GM08714 (cell line): ENCODE measurements around the gene ATP5PO.
A peak's percentile ranks its signal among the peaks of the same experiment; 100 is the strongest.

ENCODE experiments used
- H3K4me3 ChIP-seq: fragments of 200-500 bp; sonication (Bioruptor generic); 2 replicates; pipeline ENCODE4 v1.5.1; 2014; ENCODE audit warnings: mild to moderate bottlenecking, low read length, inconsistent platforms
- ZNF274 ChIP-seq: IDR thresholded peaks from 2 replicates; pipeline ENCODE4 v1.6.1; 2012; ENCODE audit warnings: mild to moderate bottlenecking, low read depth, low read length

Gene ATP5PO, protein sequence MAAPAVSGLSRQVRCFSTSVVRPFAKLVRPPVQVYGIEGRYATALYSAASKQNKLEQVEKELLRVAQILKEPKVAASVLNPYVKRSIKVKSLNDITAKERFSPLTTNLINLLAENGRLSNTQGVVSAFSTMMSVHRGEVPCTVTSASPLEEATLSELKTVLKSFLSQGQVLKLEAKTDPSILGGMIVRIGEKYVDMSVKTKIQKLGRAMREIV

DNA sequence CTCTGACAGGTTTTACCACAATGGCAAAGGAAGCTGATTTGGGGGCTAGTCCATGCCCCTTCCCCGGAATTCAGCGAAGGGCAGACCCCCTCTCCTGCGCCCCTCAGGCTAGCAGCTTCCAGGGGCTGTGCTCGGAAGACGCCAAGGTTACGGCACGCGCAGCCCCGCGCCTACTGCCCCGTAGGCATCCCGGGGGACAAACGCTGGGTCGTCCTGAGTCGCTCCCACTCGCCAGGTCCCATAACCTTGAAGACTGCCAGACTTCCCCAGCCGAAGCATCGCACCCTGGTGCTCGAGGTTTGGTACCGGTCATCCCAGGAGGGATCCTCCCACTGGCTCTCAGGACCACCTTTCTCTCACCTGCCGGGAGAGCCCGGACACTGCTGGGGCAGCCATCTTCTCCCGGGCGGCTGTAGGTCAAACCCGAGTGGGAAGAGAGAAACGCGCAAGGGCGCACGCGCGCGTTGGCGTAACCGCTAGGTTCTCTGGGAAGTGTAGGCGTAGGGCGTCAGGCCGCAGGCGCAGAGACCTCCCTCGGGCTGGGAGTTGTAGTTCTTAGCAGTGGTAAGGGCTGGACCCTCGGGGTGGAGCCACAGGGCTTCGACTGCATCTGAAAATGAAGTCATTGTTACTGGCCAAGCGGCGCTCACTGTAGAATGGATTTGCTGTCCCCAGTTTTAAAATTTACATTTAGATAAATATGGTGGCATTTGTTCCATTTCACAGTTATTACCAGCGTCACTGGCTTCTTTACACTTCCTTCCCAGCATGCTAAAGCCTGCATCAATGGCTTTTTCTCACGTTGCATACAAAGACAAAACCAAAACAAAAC, at the start of gene ATP5PO:
Gene ATP5PO (minus strand): TSS at position 437 of the 832 bp plus-strand sequence. CDS start 41 bp downstream, at position 396.
- peak within 1 kb of the TSS; percentile 96 for H3K4me3 ChIP-seq
- TF ChIP-seq ZNF274 = no peak

DNA sequence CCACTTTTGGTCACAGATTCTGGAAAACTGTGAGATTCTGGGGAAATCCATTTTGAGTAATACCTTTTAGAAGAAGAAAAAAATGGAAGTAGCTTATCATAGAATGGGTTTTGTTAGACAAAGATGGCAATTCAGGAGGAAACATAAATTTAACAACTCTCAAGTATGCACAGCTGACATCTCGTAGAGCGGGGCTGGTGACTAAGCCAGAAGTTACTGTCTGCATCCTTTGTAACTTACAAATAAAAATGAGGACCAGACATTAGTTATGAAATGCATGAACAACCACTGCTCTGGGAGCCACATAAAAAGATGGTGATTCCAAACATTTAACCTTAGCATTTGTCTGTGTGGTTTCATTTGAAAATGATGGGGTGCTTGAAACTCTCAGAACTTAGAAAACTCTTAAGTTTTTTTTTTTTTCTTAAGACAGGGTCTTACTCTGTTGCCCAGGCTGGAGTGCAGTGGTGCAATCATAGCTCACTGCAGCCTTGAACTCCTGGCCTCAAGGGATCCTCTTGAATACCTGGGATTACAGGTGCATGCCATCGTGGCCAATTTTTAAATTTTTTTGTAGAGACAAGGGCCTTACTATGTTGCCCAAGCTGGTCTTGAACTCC, 49.2 kb upstream of the ATP5PO start:
- TF ChIP-seq ZNF274 = no peak

DNA sequence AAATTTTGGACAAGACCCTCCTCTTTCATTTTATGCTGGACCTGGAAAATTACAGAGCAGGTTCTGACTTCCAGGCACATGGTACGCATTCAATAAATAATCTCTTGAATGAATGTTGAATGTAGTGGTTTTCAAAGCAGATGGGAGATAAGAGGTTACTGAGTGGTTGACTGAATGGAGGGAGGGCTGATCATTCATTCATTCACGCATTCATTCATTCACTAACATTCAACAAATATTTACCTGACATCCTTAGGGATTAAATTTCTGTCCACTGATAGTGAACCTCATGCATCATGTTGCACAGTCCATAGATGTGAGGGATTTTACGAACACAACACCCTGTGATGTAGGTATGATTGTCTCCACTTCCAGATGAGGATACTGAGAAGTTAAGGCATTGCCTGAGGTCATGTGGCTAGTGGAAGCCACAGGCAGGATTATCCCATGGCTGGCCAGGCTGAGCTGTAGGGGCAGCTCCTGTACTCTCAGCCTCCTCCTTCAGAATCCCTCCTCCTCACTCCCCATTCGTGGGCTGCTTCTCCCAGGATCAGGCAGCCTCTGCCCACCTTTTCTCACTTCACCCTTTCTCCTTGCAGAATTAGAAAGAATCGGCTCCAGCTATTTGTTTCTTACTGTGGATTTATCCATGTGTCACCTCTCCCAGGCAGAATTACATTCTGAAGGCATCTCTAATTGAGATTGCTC, 48.4 kb upstream of the ATP5PO start:
- TF ChIP-seq ZNF274 = no peak
- H3K4me3 ChIP-seq = no peak overlapping the region

More for the DNA sequence above, 49.2 kb upstream of the ATP5PO start:
- no peak overlapping the region for H3K4me3 ChIP-seq

DNA sequence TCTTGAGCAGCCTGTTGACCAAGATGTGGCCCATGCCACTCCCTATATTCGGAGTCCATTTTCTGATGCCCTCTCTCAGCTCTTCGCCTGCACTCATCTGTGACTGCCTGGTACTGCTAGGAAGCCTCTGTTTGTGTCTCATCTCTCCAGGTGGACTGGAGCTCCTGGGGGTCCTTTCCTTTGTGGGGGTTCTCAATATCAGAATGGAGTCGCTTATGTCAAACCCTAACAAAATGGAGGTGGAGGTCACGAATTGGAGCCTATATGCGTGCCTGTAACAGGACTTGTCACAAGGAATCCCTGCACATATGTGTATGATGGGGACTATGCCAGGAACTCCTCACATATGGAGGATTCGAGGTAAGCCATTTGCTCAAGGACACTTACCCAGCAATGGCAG, 46.7 kb upstream of the ATP5PO start:
- no peak for TF ChIP-seq ZNF274
- H3K4me3 ChIP-seq = no peak overlapping the region

DNA sequence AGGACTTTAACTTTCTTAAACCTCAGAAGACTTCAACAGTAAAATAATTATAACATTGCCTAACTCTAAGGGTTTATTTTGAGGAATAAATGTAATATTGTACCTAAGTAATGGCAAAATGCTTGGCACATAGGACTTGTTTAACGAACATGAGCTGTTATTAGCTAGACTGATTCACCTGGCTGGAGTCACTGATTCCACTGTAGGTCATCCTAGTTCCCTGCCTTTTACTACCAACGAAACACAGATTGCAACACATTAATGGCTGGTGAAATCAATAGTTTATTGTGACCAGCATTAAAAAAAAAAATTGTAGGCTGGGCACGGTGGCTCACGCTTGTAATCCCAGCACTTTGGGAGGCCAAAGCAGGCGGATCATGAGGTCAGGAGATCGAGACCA, 45.5 kb upstream of the ATP5PO start:
- no peak for TF ChIP-seq ZNF274
- no peak overlapping the region for H3K4me3 ChIP-seq

DNA sequence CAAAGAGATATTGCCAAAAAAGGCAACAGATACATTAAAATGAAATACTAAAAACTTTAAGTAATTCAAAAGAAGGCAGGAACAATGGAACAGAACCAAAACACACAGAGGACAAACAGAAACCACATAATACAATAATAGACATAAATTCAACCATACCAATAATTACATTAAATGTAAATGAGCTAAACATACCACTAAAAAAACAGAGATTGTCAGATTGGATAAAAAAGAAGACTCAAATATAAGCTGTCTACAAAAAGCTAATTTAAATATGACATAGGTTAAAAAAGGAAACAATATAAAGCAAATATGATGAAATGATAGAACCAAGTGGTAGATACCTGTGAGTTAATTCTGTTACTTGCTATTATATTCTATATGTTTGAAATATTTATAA, 44.1 kb upstream of the ATP5PO start:
- TF ChIP-seq ZNF274 = no peak
- H3K4me3 ChIP-seq = no peak overlapping the region

DNA sequence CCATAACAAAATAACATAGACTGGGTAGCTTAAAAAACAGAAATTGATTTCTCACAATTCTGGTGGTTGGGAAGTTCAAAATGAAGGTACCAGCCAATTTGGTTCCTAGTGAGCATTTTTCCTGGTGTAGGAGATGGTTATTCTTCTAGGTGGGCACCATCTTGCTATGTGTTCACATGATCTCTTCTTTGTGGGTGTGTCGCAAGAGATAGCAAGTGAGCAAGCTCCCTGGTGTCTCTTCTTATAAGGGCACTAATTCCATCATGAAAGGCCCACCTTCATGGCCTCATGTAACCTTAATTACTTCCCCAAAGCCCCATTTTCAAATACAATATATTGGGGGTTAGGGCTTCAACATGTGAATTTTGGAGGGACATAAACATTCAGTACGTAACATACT, 38.8 kb upstream of the ATP5PO start:
- no peak overlapping the region for H3K4me3 ChIP-seq
- no peak for TF ChIP-seq ZNF274

DNA sequence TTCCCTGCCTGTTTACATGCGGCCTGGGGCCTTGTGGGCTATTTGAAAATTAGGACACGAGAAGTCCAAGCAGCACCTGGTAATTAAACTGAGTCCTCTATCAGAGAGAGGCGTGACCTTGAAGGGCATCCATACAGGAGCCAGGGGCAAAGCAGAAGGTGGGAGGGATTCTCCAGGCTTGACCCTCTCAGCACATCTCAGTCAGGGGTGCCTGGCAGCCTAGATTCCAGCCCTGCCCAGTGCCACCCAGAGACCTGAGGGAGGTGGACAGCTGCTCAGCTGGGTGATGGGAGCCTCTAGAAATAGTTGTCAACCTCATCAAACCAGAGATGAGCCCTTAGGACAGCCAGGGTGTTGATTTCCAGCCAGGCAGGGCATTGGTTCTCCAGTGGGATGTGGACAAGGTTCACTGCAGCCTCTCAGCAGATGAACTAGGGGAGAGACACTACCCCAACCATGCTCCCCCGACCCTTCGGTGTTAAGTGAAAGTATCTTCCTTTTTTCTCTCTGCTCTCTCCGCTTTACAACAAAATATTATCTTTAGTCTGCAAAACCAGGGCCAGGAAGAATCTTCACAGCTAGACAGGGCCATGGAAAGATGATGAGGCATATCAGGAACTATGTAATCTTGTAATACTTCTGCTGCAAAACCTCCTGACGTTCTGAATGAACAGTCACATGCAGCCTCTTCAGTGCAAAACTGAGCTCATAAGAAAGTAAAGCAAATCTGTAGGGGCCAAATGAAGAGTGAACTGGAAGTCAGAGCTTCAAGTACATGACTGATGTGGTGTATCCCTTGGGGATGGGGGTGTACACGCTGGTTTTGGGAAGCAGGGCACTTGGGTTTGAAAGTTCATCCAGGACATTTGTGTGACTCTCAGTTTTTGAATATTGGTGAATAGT, 35.9 kb upstream of the ATP5PO start:
- peak overlapping the region; percentile 9; the same call in 1 of the 2 replicates for H3K4me3 ChIP-seq
- TF ChIP-seq ZNF274 = no peak

DNA sequence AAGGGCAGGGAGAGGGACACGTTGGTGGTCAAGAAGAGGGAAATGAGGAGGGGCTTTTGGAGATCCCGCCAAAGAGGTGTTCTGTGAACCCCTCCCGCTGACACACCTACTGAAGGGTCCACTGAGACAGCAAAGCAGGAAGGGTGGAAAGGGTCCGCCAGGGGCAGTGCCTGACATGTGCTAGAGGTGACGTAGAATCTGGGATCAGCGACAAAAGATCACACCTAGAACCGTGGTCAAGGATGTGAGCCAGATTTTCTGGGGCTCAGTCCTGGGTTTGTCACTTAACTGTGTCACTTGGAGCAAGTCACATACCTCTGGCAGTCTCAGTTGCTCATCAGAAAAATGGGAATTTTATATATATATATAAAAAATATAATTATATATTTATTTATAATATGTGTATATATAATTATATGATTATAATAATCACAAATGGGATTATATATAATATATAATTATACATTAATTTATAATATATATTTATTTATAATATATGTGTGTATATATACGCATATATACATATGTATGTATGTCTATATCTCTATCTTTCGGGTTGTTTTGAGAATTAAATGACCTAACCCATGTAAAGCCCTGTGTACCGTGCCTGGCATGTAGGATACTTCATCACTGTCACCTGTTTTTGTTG, 35.0 kb upstream of the ATP5PO start:
- TF ChIP-seq ZNF274 = no peak
- H3K4me3 ChIP-seq = no peak overlapping the region

DNA sequence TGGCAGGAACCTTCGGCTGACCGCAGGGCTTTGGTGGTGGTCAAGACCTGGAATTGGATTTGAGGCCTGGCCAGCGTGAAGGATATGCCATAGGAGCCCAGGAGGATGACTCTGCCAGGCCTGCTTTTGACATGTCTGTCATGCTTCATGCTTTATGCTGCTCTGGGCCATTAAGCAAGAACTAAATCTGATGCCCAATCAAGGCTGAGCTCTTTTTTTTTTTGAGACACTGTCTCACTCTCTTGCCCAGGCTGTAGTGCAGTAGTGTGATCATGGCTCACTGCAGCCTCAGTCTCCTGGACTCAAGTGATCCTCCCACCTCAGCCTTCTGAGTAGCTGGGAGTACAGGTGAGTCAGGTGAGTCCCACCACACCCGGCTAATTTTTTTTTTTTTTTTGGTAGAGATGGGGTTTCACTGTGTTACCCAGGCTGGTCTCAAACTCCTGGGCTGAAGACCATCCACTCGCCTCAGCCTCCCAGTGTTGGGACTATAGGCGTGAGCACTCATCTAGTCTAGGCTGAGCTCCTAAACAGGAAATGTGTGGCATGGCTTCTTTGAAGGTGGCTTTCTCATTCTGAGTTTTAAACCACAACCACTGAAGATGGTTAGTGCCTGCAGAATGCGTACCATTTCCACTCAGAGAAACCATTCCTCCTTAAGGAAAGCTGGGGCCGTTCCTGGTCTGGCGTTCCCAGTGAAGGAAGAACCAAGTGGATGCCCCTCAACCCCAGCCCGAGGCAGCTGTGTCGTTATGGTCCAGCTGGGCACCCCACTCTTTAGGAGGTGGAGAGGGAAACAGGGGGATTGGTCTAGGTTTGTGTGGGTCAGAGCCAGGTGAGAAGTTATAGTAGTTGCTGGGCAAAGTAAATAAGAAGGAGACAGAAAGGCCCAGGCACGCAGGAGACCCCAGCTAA, 34.2 kb upstream of the ATP5PO start:
- no peak overlapping the region; the same call in 1 of the 2 replicates for H3K4me3 ChIP-seq

DNA sequence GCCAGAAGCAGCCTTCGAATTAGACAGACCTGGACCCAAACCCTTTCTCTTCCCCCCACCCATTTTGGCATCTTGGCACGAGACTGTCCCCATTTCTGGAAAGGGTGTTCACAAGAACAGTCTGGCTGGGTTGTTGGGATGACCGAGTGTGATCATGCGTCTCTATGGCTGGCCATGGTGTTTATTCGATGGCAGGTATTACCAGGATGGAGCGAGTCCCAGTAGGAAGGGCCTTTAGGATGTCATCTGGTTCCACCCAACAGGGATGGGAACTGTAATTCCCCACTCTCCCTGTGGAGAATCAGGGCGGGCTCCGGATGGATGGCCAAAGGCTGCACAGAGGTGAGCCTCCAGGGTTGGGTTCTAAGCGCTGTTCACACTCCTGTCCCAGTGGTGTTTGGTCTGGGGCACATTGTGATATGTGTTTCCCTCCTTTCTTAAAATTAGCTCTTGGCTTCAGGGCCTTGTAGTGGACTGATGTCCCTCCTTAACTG, 33.4 kb upstream of the ATP5PO start:
- no peak overlapping the region; the same call in 1 of the 2 replicates for H3K4me3 ChIP-seq
- TF ChIP-seq ZNF274 = no peak

More for the DNA sequence above, 34.2 kb upstream of the ATP5PO start:
- TF ChIP-seq ZNF274 = no peak
